HG03135 (cell line): Measurements from ENCODE around the gene UPF2.
"Not testable (repeated sequence)": the region's sequence is repeated elsewhere in the genome, so short reads cannot be mapped to it uniquely, and the experiment has no call there.

Experiments
- ATAC-seq: cut with Tn5 transposase; IDR thresholded peaks from one replicate; pipeline ENCODE4 v1.9.1; 2021; ENCODE audit warnings: mild to moderate bottlenecking, moderate library complexity; ENCODE audit not compliant: unreplicated experiment

The UPF2 gene

DNA sequence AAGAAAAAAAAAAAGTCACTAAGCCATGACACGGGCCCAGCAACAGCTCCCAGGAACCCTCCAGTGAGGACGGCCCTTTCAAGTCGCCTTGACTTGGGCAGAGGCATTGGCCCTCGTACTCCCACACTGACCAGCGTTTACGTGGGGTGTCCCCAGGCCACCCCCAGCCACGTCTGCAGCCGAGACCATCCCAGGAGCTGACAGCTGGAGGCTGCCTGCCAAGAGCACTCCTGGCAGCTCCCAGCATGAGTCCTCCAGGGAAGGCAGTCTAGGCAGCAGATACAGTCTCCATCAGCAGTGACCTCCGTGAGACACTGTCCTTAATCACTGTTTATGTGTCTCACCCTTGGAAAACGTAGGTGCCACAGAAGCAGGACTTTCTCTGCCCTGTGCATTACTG, 133.0 kb downstream of the UPF2 start:
- no peak for ATAC-seq

DNA sequence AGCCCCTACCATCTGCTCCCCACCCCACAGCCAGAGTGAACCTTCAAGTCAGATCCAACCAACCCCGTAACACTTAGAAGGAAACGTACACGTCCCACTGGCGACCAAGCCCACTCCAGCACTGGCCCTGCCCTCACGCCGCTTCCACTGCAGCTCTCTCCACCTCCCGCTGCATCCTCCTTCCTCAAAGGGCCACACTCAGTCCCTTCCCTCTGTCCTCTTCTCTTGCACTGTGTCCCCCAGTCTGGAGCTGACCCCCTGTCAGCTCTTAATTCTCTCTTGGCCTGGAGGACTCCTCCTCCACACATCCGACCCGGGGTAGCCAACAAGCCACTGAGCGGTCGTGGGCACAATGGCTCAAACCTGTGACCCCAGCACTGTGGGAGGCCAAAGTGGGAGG, 133.6 kb downstream of the UPF2 start:
- no peak for ATAC-seq

GRCh38 chr10:11908536-11908935, 134.1 kb downstream of the UPF2 start:
- ATAC-seq, result no peak

- ATAC-seq, result no peak
Observed at GRCh38 chr10:11907914-11908313, 134.7 kb downstream of the UPF2 start.

- no peak for ATAC-seq
Observed at GRCh38 chr10:11906714-11907113, 135.9 kb downstream of the UPF2 start.

GRCh38 chr10:11902646-11903045, 140.0 kb downstream of the UPF2 start:
- ATAC-seq, result no peak

DNA sequence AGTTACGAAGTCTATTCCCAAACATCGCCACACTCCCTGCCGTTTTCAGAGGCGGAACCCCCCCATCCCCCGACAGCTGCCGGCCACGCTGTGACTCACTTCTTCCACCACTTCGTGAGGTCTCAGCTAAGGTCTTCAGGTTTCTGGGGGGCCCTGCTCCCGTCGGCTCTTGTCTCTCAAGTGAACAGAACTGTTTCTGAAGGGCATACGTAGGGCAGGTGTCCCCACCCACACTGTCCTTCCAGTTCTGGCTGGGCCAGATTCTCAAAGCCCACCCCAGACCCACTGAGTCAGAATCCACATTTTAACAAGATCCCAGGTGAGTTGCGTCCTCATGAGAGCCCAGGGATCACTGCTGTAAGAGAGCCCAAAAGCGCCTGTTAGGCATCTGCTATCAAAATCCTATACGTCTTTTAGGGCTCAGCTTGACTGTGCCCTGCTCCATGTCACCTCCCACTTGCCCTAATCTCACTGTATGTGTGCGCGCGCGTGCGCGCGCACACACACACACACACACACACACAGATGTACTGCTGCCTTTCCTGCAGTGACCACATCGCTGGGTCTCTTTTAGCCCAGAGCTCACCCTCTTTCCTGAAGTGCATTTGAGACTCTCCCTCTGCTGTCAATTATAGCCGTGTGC, 140.7 kb downstream of the UPF2 start:
- ATAC-seq, result no peak

- no peak for ATAC-seq
Observed at GRCh38 chr10:11901454-11901832, 141.2 kb downstream of the UPF2 start.

DNA sequence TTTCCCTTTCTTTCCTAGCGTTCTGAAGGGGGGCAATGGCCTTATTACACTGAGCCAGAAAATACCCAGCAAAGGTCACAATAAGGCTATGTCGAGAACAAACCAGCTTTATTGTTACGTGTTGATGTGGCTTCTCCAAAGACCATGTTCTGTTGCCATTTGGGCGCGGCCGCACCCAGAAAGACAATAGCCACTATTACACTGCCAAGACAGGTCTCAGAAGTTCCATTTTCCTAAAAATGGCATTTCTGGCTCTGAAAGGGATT, 141.6 kb downstream of the UPF2 start:
- ATAC-seq, result no peak

- no peak for ATAC-seq
Observed at GRCh38 chr10:11899067-11899876, 143.3 kb downstream of the UPF2 start.

DNA sequence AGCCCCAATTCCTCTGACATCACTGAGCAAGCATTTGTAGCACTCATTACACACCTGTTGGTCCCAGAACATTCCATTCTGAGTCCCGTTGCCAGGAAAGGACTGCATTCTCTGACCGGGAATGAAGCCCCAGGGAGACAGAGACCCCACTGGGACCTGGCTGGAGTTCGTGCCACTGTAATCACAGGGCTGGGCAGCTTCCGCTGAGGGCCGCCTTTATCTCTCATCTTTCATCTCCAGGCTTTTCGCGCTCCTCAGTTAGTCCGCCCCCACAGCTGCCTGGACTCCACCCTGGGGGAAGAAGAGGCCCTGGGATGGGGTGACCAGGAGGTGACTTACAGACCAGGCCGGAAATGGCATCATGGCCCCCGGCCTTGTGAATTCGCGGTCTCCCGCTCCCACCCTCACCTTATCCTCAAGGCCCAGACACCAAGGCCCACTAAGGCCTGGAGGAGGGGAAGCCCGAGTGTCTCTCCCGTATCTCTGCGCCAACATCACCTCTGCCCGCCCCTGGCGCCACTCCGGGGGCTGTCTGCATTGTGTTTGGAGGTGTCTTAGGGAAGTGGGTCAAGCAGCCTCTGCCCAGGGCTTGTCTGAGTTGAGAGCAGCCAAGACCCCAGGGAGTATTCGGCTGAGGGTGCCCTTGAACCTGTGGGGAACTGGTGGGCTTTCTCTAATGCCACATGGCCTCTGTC, 144.1 kb downstream of the UPF2 start:
- ATAC-seq, result no peak

DNA sequence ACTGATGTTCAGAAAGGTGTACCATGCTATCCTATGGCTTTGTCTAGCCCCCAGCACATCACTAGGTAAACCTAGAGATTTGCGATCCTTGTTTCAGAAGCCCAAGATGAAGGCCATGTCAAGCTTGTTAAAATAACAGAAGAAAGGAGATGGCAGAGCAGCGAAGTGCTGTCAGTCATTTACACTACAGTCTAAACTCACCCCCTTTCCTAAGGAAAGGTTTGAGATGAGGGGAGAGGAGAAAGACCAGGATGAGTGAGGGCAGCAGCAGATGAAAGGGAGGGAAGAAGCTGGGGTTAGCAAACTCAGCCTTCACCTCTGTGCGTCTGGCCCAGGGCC, 144.6 kb downstream of the UPF2 start:
- no peak for ATAC-seq

- ATAC-seq, result no peak
Observed at GRCh38 chr10:11896549-11897200, 145.9 kb downstream of the UPF2 start.

GRCh38 chr10:11895598-11895997, 147.0 kb downstream of the UPF2 start:
- no peak for ATAC-seq

- no peak for ATAC-seq
Observed at GRCh38 chr10:11895108-11895466, 147.5 kb downstream of the UPF2 start.

GRCh38 chr10:11894381-11895107, 148.1 kb downstream of the UPF2 start:
- no peak for ATAC-seq

DNA sequence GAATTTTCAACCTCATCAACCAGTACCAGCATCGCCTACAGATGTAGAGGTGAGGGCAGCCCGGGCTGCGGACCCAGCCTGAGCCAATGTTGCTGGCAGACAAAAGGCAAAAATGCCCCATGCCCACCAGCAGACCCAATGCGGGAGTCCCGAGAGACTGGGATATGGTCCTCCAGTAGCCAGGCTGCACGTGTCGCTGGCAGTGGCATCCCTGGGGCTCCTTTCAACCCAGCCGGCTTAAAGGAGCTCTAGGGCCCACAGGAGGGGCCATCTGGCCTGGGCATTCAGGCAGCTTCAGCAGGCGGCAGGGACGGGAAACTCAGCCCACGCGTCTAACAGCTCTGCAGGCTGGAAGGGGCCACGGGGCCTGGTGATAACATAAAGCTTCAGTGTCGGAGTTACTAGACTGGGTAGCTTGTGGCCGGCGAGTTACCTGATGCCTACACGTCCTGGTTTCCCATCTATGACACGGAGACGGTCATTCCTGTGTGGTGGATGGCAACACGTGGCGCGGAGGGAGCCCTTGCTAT, 148.8 kb downstream of the UPF2 start:
- ATAC-seq, result no peak

DNA sequence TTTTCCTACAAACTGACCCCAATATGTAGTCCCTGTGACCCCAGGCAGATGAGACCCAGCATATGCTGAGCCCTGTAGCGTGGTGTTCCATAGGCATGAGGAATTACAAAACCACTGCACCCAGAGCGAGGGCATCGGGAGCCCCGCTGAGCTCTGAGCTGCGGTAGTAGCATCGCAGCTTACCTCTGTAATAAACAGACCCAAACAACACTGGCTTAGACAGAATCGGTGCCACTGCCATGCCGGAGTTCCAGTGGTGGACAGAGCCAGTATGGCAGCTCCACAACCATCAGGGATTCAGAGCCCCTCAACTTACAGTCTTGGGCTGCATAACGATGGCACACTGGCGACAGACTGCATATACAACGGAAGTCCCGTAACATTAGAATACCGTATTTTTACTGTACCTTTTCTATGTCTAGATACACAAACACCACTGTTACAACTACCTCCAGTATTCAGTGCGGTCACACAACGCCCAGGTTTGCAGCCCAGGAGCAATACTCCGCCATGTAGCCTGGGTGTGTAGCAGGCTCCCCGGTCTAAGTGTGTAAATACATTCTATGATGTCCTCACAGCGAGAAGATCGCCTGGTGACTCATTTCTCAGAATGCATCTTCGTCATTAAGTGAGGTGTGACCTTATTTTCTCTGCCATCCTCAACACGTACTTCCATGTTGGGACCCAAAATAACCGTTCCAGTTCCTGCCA, 150.7 kb downstream of the UPF2 start:
- ATAC-seq, result no peak

DNA sequence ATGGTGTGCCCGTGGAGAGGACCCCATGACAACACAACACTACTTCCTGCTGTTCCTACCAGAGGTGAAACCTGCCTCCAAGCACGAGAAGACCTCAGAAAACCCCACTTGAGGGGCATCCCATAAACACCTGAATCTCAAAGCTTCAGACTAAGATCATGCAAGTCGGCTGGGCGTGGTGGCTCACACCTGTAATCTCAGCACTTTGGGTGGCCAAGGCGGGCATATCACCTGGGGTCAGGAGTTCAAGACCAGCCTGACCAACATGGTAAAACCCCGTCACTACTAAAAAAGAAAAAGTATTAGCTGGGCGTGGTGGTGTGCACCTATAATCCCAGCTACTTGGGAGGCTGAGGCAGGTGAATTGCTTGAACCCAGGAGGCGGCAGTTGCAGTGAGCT, 153.3 kb downstream of the UPF2 start:
- ATAC-seq, result not testable (repeated sequence)
